ENCODE results near the gene SYN1.

Gene SYN1

GRCh38 chrX:47543496-47543895 lies 76.2 kb downstream of the SYN1 start:
- no peak for TF ChIP-seq YY1 (IDR thresholded peaks at IDR 0.05; ENCODE audit: low read depth)
- no peak for TF ChIP-seq FOXM1 (IDR thresholded peaks at IDR 0.05; ENCODE audit: borderline replicate concordance, low read depth)
- TF ChIP-seq RAD21 (IDR thresholded peaks at IDR 0.05; ENCODE audit: low read depth), result no peak
- no peak for TF ChIP-seq TCF12 (IDR thresholded peaks at IDR 0.05; ENCODE audit: low read depth)
- TF ChIP-seq CEBPB (IDR thresholded peaks at IDR 0.05), result no peak
- TF ChIP-seq NFIC (IDR thresholded peaks at IDR 0.05), result no peak
- no peak for TF ChIP-seq USF1 (IDR thresholded peaks at IDR 0.05)
- TF ChIP-seq MAX (IDR thresholded peaks at IDR 0.05), result no peak
- no peak for TF ChIP-seq ZBTB7A (IDR thresholded peaks at IDR 0.05; ENCODE audit: low read depth)
- no peak for TF ChIP-seq EGR1 (IDR thresholded peaks at IDR 0.05)
- TF ChIP-seq REST (IDR thresholded peaks at IDR 0.05; ENCODE audit: low read depth), result no peak
- TF ChIP-seq TAF1 (IDR thresholded peaks at IDR 0.05; ENCODE audit: low read depth), result no peak
- no peak for TF ChIP-seq EP300 (IDR thresholded peaks at IDR 0.05; ENCODE audit: borderline replicate concordance)
- no peak for TF ChIP-seq TEAD4 (IDR thresholded peaks at IDR 0.05)
- TF ChIP-seq CREB1 (IDR thresholded peaks at IDR 0.05; ENCODE audit: low read depth), result no peak

GRCh38 chrX:47540754-47541538 lies 78.7 kb downstream of the SYN1 start:
- TF ChIP-seq TCF12 (IDR thresholded peaks at IDR 0.05; ENCODE audit: low read depth) (no peak), MAX (IDR thresholded peaks at IDR 0.05) (no peak), EP300 (IDR thresholded peaks at IDR 0.05; ENCODE audit: borderline replicate concordance) (peak; percentile 16; the same call in 1 of the 2 replicates), ZBTB7A (IDR thresholded peaks at IDR 0.05; ENCODE audit: low read depth) (no peak), TEAD4 (IDR thresholded peaks at IDR 0.05) (0 out of 2 replicates have a peak, but pooled peaks have one; percentile 10), EGR1 (IDR thresholded peaks at IDR 0.05) (0 out of 2 replicates have a peak, but pooled peaks have one; percentile 25), NFIC (IDR thresholded peaks at IDR 0.05) (no peak), TAF1 (IDR thresholded peaks at IDR 0.05; ENCODE audit: low read depth) (peak; percentile 41; the same call in 1 of the 2 replicates), RAD21 (IDR thresholded peaks at IDR 0.05; ENCODE audit: low read depth) (peak; percentile 57)

GRCh38 chrX:47539860-47540259 lies 79.8 kb downstream of the SYN1 start:
- no peak for TF ChIP-seq TCF12 (IDR thresholded peaks at IDR 0.05; ENCODE audit: low read depth)
- no peak for TF ChIP-seq USF1 (IDR thresholded peaks at IDR 0.05)
- no peak for TF ChIP-seq TAF1 (IDR thresholded peaks at IDR 0.05; ENCODE audit: low read depth)
- no peak for TF ChIP-seq CEBPB (IDR thresholded peaks at IDR 0.05)
- no peak for TF ChIP-seq EGR1 (IDR thresholded peaks at IDR 0.05)
- no peak for TF ChIP-seq MAX (IDR thresholded peaks at IDR 0.05)
- no peak for TF ChIP-seq TEAD4 (IDR thresholded peaks at IDR 0.05)
- no peak for TF ChIP-seq RAD21 (IDR thresholded peaks at IDR 0.05; ENCODE audit: low read depth)
- TF ChIP-seq REST (IDR thresholded peaks at IDR 0.05; ENCODE audit: low read depth), result no peak
- TF ChIP-seq FOXM1 (IDR thresholded peaks at IDR 0.05; ENCODE audit: borderline replicate concordance, low read depth), result no peak
- no peak for TF ChIP-seq CREB1 (IDR thresholded peaks at IDR 0.05; ENCODE audit: low read depth)
- TF ChIP-seq EP300 (IDR thresholded peaks at IDR 0.05; ENCODE audit: borderline replicate concordance), result no peak
- TF ChIP-seq YY1 (IDR thresholded peaks at IDR 0.05; ENCODE audit: low read depth), result no peak
- no peak for TF ChIP-seq NFIC (IDR thresholded peaks at IDR 0.05)
- no peak for TF ChIP-seq ZBTB7A (IDR thresholded peaks at IDR 0.05; ENCODE audit: low read depth)

- TF ChIP-seq TEAD4 (IDR thresholded peaks at IDR 0.05) (no peak), TCF12 (IDR thresholded peaks at IDR 0.05; ENCODE audit: low read depth) (no peak), RAD21 (IDR thresholded peaks at IDR 0.05; ENCODE audit: low read depth) (no peak), MAX (IDR thresholded peaks at IDR 0.05) (no peak), REST (IDR thresholded peaks at IDR 0.05; ENCODE audit: low read depth) (no peak)
Observed at GRCh38 chrX:47530049-47530448, 89.6 kb downstream of the SYN1 start.

Measured in Ishikawa (cell line).